HG02798 (cell line): ENCODE measurements around the gene CENPF.

ENCODE experiments used
- ATAC-seq: cut with Tn5 transposase; IDR thresholded peaks from one replicate; pipeline ENCODE4 v1.9.1; 2021; ENCODE audit warnings: mild to moderate bottlenecking; ENCODE audit not compliant: unreplicated experiment, poor library complexity

Gene CENPF

DNA sequence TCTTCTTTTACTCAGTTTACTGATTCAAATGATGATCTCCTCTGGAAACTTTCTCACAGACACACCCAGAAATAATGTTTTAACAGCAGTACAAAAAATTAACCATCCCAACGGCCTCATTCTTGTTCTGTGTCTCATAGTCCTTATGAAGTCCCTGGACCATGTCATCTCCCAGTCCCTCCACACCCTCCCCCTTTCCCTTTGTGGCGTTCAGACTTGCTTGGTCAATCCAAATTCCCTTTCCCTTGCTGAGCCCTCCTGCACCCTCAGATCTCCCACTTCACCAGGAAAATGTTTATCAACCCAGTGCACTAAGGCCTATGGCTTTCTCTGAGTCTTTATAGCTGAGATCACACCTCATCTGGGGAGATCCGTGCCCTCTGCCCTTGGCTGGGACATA is 85.9 kb downstream of the CENPF start:
- no peak for ATAC-seq

DNA sequence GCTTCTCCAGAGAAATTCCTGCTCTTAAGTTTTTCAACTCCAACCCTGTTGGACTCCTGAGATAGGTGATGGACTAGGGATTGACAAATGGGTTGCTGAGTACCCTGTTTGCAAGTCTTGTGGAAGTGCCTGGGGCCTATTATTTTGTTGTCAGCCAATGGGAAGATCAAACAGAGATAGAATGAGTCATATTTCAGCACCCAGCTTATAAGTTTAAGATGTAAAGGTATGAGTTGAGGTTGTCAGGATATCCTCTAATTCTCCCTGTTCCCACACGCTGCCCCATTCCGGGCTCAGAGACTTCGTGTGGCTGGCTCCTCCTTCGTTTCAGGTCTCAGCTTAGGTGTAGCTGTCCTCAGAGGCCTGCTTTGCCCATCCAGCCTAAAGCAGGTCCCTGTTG is 91.8 kb downstream of the CENPF start:
- ATAC-seq, result no peak

DNA sequence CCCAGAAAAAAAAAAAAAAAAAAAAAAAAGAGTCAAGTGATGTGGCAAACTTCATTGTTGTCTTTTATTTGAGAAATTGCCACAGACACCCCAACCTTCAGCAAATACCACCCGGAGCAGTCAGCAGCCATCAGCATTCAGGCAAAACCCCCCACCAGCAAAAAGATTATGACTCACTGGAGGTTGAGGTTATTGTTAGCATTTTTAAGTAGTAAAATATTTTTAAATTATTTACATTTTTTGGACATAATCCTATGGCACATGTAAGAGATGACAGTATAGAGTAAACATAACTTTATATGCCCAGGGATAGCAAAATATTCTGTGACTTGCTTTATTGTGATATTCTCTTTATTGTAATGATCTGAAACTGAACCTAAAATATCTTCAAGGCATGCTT is 95.6 kb downstream of the CENPF start:
- ATAC-seq, result no peak

DNA sequence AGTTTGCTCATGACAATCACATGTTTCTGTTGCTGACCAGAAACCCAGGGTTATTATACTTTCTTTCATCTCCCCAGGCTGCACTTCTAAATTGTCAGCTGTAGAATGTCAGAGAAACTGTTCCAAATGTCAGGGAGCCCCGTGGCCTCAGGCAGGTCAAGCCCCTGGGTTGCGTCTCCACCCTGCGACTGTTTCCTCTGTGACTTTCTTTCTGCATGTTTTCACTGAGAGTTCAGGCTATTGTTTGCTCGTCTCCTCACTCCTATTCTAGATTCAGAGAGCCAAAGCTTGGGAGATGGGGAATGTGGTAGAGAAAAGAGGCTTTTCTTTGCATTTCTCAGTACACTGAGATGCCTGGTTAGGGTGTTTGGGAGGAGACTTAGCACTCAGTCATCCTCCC is 97.4 kb downstream of the CENPF start:
- ATAC-seq, result no peak

DNA sequence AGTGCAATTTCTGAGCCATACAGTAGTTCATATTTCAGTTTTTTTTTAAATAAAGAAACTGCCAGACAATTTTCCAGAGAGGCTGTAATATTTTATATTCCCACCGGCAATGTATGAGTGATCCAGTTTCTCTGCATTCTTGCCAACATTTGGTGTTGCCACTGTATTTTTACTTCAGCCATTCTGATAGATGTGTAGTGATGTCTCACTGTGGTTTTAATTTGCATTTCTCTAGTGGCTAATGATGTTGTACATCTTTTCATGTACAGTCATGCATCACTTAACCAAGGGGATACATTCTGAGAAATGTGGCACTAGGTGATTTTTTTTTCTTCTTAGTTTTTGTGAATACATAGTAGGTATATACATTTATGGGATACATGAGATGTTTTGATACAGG is 99.6 kb downstream of the CENPF start:
- ATAC-seq, result no peak

DNA sequence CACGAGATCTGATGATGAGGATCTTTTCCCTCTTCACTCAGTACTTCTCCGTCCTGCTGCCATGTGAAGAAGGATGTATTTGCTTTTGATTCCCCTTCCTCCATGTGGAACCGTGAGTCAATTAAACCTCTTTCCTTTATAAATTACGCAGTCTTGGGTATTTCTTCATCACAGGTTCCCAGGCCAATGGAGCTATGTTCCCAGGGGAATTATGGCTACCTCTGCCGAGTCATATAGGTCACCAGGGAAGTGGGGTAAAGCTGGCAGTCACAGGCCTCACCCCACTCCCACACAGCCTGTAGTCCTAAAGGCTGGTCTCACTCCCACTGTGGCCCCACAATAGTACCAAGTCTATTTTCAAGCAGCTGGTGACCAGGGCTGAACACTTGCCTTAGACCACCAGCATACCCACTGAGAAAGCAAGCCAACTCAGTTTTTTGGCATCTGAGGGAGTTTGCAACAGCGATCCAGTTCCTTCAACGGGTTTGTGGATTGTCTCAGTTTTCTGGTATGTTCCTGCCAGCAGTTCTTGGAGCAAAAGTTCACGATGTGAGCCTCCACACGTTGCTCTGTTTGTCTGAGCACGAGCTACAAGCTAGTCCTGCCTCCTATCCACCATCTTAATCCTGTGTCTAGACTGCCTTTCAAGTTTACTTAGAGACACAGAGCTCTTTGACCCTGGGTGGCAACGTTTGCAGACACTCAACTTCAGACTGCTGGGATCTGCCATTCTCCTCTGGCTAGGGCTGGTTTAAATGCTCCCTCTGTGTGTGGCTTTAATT is 104.5 kb downstream of the CENPF start:
- ATAC-seq, result no peak

DNA sequence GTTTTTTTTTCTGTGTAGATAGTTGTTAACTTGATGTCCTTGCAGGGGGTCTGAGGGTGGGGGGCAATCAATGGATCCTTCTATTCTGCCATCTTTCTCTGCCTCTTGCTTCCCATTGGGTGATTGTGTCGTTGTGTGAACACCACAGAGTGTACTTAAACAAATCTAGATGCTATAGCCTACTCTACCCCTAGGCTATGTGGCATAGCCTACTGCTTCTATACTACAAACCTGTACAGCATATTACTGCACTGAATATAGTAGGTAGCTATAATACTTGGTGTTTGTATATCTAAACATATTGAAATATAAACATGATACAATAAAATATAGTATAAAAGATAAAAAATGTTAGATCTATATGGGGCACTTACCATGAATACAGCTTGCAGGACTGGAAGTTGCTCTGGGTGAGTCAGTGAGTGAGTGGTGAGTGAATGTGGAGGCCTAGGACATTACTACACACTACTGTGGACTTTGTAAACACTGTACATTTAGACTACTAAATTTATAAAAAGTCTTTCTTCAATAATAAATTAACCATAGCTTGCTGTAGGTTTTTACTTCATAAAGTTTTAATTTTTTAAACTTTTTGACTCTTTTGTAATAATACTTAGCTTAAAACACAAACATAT is 105.4 kb downstream of the CENPF start:
- ATAC-seq, result no peak

DNA sequence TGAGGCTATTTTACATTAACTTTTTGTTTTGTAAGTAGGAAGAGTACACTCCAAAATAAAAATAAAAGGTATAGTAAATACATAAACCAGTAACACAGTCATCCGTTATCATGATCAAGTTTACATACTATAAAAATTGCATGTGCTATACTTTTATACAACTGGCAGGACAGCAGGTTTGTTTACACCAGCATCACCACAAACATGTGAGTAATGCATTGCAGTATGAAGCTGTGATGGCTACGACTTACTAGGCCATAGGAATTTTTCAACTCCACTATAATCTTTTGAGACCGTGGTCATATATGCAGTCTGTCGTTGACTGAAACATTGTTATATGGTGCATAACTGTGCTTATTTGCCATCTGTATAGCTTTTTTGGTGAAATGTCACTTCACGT is 106.2 kb downstream of the CENPF start:
- no peak for ATAC-seq

DNA sequence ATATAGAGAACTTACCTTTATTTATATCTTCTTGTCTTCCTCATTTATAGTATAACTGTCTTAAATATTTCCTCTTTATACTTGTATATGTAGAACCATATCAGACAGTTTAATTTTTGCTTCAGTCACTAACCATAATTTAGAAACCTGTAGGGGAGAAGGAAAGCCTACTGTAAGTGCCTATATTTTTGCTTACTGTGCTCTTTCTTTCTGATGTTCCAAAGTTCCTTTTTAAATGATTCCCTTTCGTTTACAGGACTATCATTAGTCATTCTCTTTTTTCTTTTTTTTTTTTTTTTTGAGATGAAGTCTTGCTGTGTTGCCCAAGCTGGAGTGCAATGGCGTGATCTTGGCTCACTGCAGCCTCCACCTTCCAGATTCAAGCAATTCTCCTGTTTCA is 109.7 kb downstream of the CENPF start:
- ATAC-seq, result no peak
